Gastroesophageal sphincter (tissue), 4 donors: ENCODE results near the gene TRERF1. TPM values are rescaled to one million over a fixed set of nuclear protein-coding genes. Genes with fewer than 3 reads are reported as not detected.

Source experiments
- ATAC-seq: fragments of 150-250 bp; one replicate; pipeline ENCODE4 v1.9.1; 2016; ENCODE audit warnings: mild to moderate bottlenecking, moderate library complexity
- H3K27ac ChIP-seq, 4 donors: fragments of 200-600 bp; sonication (generic) in 3 of 4; 1 replicate in 3 of 4; 2 replicates in 1 of 4; pipeline ENCODE4 v1.5.1; 2016 to 2019
- H3K27me3 ChIP-seq: fragments of 200-600 bp; sonication (generic); one replicate; pipeline ENCODE4 v1.5.1; 2019
- H3K36me3 ChIP-seq, 2 donors: fragments of 200-600 bp; sonication (generic); one replicate each; pipeline ENCODE4 v1.5.1; 2019; ENCODE audit warnings: control low read depth in 1 of 2
- H3K4me1 ChIP-seq, 3 donors: fragments of 200-600 bp; sonication (generic); 1 replicate in 2 of 3; 2 replicates in 1 of 3; pipeline ENCODE4 v1.5.1; 2016 to 2019; ENCODE audit warnings: control low read depth in 2 of 3
- H3K4me3 ChIP-seq, 2 donors: fragments of 200-600 bp; sonication (generic); one replicate each; pipeline ENCODE4 v1.5.1; 2019; ENCODE audit warnings: mild to moderate bottlenecking in 1 of 2, moderate library complexity in 1 of 2
- H3K9me3 ChIP-seq, 3 donors: fragments of 200-600 bp; sonication (generic); one replicate each; pipeline ENCODE4 v1.5.1; 2017 to 2019; ENCODE audit warnings: control low read depth in 2 of 3
- EP300 ChIP-seq: sonication (generic); formaldehyde crosslinking; IDR thresholded peaks from one replicate; pipeline ENCODE4 v1.6.1; 2017; ENCODE audit warnings: antibody characterized with exemption, mild to moderate bottlenecking
- POLR2A ChIP-seq, 2 donors: fragments of 450-650 bp; IDR thresholded peaks; one replicate each; pipeline ENCODE4 v1.6.1; 2017; ENCODE audit warnings: antibody characterized with exemption in 2 of 2, mild to moderate bottlenecking in 2 of 2, moderate library complexity in 1 of 2
- POLR2AphosphoS5 ChIP-seq: sonication (generic); formaldehyde crosslinking; IDR thresholded peaks from one replicate; pipeline ENCODE4 v1.6.1; 2017; ENCODE audit warnings: antibody characterized with exemption
- WGBS, 2 donors: methylation state at CpG; one replicate each; pipeline ENCODE4 v1.1.5; 2018; ENCODE audit warnings: low coverage in 1 of 2; 5-methylcytosine and 5-hydroxymethylcytosine counted together
- total RNA-seq, 4 donors: library from RNA; depleted of rRNA; stranded (reverse); fragments of >200 nt; gene quantifications; one replicate each; pipeline ENCODE4 v1.1.0, GENCODE V29; 2016
- TF ChIP-seq, protein P1 (sequence below), 4 experiments: fragments of 200-600 bp in 2 of 4; fragments of 450-650 bp in 2 of 4; sonication (generic) in 1 of 4; IDR thresholded peaks; one replicate each; pipeline ENCODE4 v1.5.1; 2017 to 2019; ENCODE audit warnings: antibody characterized with exemption in 4 of 4, mild to moderate bottlenecking in 2 of 4, moderate library complexity in 2 of 4

The TRERF1 gene
- total RNA-seq, 4 donors from 2014 or later = 3.2 to 7.4 (median 5.4) TPM

DNA sequence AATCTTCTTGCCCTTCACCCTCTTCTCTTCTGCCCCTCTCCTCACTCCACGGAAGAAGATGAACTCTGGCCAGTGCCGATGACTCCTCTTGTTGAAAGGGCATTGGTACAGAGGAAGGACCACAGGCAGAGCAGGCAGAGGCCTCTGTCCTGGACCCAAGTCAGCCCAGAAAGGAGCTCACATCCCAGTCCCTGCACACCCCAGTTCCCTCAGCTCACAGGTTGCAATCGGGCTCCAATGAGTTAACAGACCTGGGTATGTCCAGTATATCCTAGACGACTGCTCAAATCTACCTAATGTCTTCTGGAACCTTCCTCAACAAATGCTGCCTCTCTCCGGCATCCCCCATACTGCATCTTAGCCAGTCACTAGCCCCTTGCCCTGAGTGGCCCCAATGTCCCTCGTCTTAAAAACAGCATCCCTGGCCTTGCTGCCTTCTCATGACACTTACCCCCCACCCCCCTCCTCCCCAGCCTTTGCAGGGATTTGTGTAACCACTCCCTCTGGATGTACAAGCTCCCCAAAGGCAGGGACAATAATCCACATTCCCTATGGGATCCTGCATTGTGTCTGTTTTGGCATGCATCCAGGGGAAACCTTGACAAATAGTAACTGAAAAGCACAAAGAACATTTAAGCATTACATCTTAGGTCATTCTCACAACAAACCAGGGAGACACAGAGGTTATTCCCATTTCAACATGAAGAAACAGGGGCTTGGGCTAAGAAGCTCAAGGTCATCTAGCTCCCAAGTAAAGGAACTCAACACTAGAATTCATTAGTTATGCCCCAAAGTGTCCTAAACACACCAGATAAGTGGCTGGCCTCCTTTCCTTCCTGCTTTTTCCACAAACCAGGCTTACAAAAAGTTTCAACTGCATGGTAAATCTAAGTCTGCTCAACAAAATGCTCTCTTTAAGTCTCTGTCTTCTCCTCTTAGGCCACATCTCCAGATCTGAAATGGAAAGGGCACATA lies 45.1 kb downstream of the TRERF1 start:
- Histone ChIP-seq H3K4me1 (peaks cover 0 to 29% (median 0%) of the 10 kb centered on the region in 3 donors), H3K36me3 (no peaks in the 10 kb centered on the region), H3K27ac (peak overlapping the region in 3 of 4 donors; percentile 20 to 53 (median 25)), H3K27me3 (no peaks in the 10 kb centered on the region), H3K4me3 (no peak overlapping the region), H3K9me3 (no peaks in the 10 kb centered on the region)
- TF ChIP-seq, protein P1, sequence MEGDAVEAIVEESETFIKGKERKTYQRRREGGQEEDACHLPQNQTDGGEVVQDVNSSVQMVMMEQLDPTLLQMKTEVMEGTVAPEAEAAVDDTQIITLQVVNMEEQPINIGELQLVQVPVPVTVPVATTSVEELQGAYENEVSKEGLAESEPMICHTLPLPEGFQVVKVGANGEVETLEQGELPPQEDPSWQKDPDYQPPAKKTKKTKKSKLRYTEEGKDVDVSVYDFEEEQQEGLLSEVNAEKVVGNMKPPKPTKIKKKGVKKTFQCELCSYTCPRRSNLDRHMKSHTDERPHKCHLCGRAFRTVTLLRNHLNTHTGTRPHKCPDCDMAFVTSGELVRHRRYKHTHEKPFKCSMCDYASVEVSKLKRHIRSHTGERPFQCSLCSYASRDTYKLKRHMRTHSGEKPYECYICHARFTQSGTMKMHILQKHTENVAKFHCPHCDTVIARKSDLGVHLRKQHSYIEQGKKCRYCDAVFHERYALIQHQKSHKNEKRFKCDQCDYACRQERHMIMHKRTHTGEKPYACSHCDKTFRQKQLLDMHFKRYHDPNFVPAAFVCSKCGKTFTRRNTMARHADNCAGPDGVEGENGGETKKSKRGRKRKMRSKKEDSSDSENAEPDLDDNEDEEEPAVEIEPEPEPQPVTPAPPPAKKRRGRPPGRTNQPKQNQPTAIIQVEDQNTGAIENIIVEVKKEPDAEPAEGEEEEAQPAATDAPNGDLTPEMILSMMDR (IDR thresholded peaks at IDR 0.05) = no peak
- no peak for TF ChIP-seq POLR2AphosphoS5
- ATAC-seq = no peak
- 67 to 77% methylated on average over 1 to 5 of the region's 6 CpGs for WGBS, 2 donors

DNA sequence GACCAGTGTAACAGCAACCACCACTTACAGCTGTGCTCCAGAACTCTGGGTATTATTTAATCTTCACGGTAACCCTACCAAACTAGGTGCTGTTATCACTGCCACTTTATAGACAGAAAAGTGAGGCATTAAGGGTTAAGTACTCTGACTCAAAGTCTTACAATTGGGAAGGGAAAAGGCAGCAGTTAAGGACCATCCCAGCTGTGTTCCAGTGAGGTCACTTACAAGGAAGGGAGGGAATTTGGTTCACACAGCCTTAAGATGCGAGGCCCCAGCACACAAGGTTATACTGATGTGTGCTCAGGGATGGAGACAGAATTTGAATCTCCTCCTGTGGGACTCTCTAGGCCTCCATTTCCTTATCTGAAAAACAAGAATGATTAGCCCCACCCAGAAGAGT lies 46.7 kb downstream of the TRERF1 start:
- Histone ChIP-seq H3K27me3 (no peaks in the 10 kb centered on the region), H3K9me3 (no peaks in the 10 kb centered on the region), H3K4me1 (peaks cover 0 to 29% (median 0%) of the 10 kb centered on the region in 3 donors), H3K27ac (peak overlapping the region in 3 of 4 donors; percentile 19 to 59 (median 29)), H3K36me3 (no peaks in the 10 kb centered on the region), H3K4me3 (no peak overlapping the region)
- ATAC-seq = peak; percentile 57
- WGBS, 2 donors = 29 to 44% methylated on average over 2 of the region's 2 CpGs
- TF ChIP-seq, protein P1 (IDR thresholded peaks at IDR 0.05) = no peak
- TF ChIP-seq POLR2AphosphoS5 (no peak), POLR2A (IDR thresholded peaks at IDR 0.05) (no peak), EP300 (no peak)

DNA sequence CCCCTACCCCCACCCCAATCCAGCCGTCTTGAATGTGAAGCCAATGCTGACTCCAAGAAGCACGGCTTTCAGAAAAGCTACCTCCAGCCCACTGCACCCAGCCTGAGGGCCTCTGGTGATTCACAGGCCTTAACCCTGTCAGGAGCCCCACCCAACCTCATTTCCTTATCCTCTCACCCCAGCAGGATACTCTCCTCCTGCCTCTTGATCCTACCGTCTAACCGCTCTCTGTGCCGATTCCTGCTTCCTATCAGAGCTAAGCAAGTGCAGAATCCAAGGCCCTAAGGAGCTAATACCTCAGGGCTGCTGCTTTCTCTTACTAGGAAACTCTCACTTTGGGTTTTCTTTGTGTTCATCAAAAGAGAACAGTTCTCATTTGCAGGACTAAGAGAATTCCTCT lies 47.2 kb downstream of the TRERF1 start:
- Histone ChIP-seq H3K4me1 (peaks cover 0 to 29% (median 0%) of the 10 kb centered on the region in 3 donors), H3K4me3 (no peak overlapping the region), H3K36me3 (no peaks in the 10 kb centered on the region), H3K9me3 (no peaks in the 10 kb centered on the region), H3K27me3 (no peaks in the 10 kb centered on the region), H3K27ac (peak overlapping the region in 3 of 4 donors; percentile 19 to 59 (median 29))
- peak; percentile 75 for ATAC-seq
- TF ChIP-seq POLR2A (IDR thresholded peaks at IDR 0.05) = no peak
- TF ChIP-seq EP300 = no peak
- no peak for TF ChIP-seq POLR2AphosphoS5
- TF ChIP-seq, protein P1 (IDR thresholded peaks at IDR 0.05) = no peak
- WGBS, 2 donors = 39 to 63% methylated on average over 4 to 5 of the region's 5 CpGs

DNA sequence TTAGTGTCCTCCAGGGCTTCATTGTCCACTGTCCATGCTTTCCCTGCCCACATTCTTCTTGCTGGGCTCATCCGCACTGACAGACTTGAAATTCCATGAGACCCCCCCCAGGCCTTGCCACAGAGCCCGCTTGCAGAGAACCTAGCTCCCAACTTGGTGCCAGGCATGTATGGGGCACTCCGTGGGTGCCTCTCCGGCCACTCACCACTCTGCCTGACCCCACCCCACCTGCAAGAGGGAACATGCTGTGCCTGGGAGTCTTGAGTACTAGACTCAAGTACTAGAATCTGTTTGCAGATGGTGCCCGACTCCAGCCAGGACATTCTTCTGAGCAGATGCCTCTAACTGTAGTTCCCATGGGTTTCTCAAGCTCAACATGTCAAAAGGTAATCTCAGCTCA lies 47.9 kb downstream of the TRERF1 start:
- no peak overlapping the region for H3K4me3 ChIP-seq
- H3K4me1 ChIP-seq = peaks cover 0 to 29% (median 0%) of the 10 kb centered on the region in 3 donors
- H3K27ac ChIP-seq = peak overlapping the region in 3 of 4 donors; percentile 19 to 59 (median 29)
- ATAC-seq = no peak
- H3K27me3 ChIP-seq = no peaks in the 10 kb centered on the region
- H3K36me3 ChIP-seq = no peaks in the 10 kb centered on the region
- no peaks in the 10 kb centered on the region for H3K9me3 ChIP-seq
- TF ChIP-seq EP300 = no peak
- TF ChIP-seq POLR2AphosphoS5 = no peak
- TF ChIP-seq, protein P1 (IDR thresholded peaks at IDR 0.05) = no peak
- no peak for TF ChIP-seq POLR2A (IDR thresholded peaks at IDR 0.05)
- 20 to 83% methylated on average over 1 of the region's 5 CpGs for WGBS, 2 donors
